HepG2 (cell line): ENCODE results near the gene TOP1. TPM values are rescaled to one million over a fixed set of nuclear protein-coding genes. Genes with fewer than 3 reads are reported as not detected.
A peak's percentile ranks its signal among the peaks of the same experiment; 100 is the strongest.

ENCODE experiments used
- ATF1 ChIP-seq: IDR thresholded peaks from 2 replicates; pipeline ENCODE4 v1.6.1; 2016; ENCODE audit warnings: mild to moderate bottlenecking, control low read depth
- ELF3 ChIP-seq: IDR thresholded peaks from 2 replicates; pipeline ENCODE4 v1.6.1; 2016; ENCODE audit warnings: missing genetic modification reagents, missing compliant biosample characterization
- HES4 ChIP-seq: sonication (generic); formaldehyde crosslinking; IDR thresholded peaks from 2 replicates; pipeline ENCODE4 v1.9.0; 2021; ENCODE audit warnings: mild to moderate bottlenecking, missing genetic modification reagents, borderline replicate concordance
- HNF1B ChIP-seq: sonication (generic); formaldehyde crosslinking; IDR thresholded peaks from 2 replicates; pipeline ENCODE4 v1.5.1; 2020; ENCODE audit warnings: mild to moderate bottlenecking, moderate library complexity, missing genetic modification reagents
- MNT ChIP-seq: fragments of 450-650 bp; IDR thresholded peaks from 2 replicates; pipeline ENCODE4 v1.6.1; 2016
- SOX13 ChIP-seq, 3 experiments: fragments of 450-650 bp in 1 of 3; sonication (generic) in 1 of 3; formaldehyde crosslinking in 1 of 3; IDR thresholded peaks in 2 of 3; conservative IDR thresholded peaks in 1 of 3; 2 replicates each; pipeline versions ENCODE4 v1.5.0 to v1.6.1; 2016 to 2020; ENCODE audit warnings: antibody characterized with exemption in 1 of 3, mild to moderate bottlenecking in 1 of 3, missing compliant biosample characterization in 1 of 3, missing genetic modification reagents in 1 of 3, moderate library complexity in 1 of 3
- TBL1XR1 ChIP-seq: fragments of 150-350 bp; IDR thresholded peaks from 2 replicates; pipeline ENCODE4 v1.6.1; 2014; ENCODE audit warnings: borderline replicate concordance, low read length; ENCODE audit not compliant: partially characterized antibody
- TFAP4 ChIP-seq: sonication (generic); IDR thresholded peaks from 2 replicates; pipeline ENCODE4 v1.6.1; 2016; ENCODE audit warnings: low read depth, borderline replicate concordance
- TFDP1 ChIP-seq: IDR thresholded peaks from 2 replicates; pipeline ENCODE4 v1.6.1; 2016; ENCODE audit warnings: missing compliant biosample characterization, missing genetic modification reagents, borderline replicate concordance
- ZFP37 ChIP-seq: sonication (generic); formaldehyde crosslinking; IDR thresholded peaks from 2 replicates; pipeline ENCODE4 v1.4.0; 2020; ENCODE audit warnings: missing genetic modification reagents, borderline replicate concordance
- ZNF773 ChIP-seq: sonication (generic); formaldehyde crosslinking; IDR thresholded peaks from 2 replicates; pipeline ENCODE4 v1.4.0; 2020; ENCODE audit warnings: missing genetic modification reagents, borderline replicate concordance
- ZSCAN29 ChIP-seq: sonication (generic); formaldehyde crosslinking; conservative IDR thresholded peaks from 2 replicates; pipeline ENCODE4 v1.4.0; 2020; ENCODE audit warnings: mild to moderate bottlenecking, missing genetic modification reagents
- polyA plus RNA-seq, 8 experiments: library from polyadenylated mRNA; depleted of rRNA in 3 of 8; stranded (reverse) in 7 of 8; unstranded in 1 of 8; fragments of >200 nt; fragmentation: Illumina TruSeq in 4 of 8; extraction: Trizol in 4 of 8; gene quantifications; 2 replicates each; pipeline versions ENCODE4 v1.2.1 to v1.2.3, GENCODE V29; 2011 to 2016; ENCODE audit warnings: low read depth in 4 of 8, missing spikeins in 1 of 8, mixed read lengths in 1 of 8; ENCODE audit not compliant: insufficient read depth in 1 of 8
- total RNA-seq, 5 experiments: library from RNA; depleted of rRNA; stranded (reverse); fragments of >200 nt; fragmentation: Illumina TruSeq; extraction: Trizol; gene quantifications; 2 replicates each; pipeline ENCODE4 v1.2.3, GENCODE V29; 2016; ENCODE audit warnings: low read depth in 1 of 5
- TF ChIP-seq, protein P1 (sequence below): sonication (generic); formaldehyde crosslinking; IDR thresholded peaks from 2 replicates; pipeline ENCODE4; 2020; ENCODE audit warnings: missing genetic modification reagents, mild to moderate bottlenecking, borderline replicate concordance
- TF ChIP-seq, protein P2 (sequence below): sonication (generic); formaldehyde crosslinking; IDR thresholded peaks from 2 replicates; pipeline ENCODE4 v1.8.1; 2023; ENCODE audit warnings: mild to moderate bottlenecking, inconsistent platforms, moderate library complexity, missing genetic modification reagents, borderline replicate concordance
- TF ChIP-seq, protein P3 (sequence below): IDR thresholded peaks from 2 replicates; pipeline ENCODE4 v1.6.1; 2016; ENCODE audit warnings: control low read depth

The TOP1 gene
- total and polyA plus RNA-seq, 2 of the 13 experiments (the other 11 are each of a cell fraction or from before 2014, with no cell fraction given), result 10.2 to 19.4 TPM

DNA sequence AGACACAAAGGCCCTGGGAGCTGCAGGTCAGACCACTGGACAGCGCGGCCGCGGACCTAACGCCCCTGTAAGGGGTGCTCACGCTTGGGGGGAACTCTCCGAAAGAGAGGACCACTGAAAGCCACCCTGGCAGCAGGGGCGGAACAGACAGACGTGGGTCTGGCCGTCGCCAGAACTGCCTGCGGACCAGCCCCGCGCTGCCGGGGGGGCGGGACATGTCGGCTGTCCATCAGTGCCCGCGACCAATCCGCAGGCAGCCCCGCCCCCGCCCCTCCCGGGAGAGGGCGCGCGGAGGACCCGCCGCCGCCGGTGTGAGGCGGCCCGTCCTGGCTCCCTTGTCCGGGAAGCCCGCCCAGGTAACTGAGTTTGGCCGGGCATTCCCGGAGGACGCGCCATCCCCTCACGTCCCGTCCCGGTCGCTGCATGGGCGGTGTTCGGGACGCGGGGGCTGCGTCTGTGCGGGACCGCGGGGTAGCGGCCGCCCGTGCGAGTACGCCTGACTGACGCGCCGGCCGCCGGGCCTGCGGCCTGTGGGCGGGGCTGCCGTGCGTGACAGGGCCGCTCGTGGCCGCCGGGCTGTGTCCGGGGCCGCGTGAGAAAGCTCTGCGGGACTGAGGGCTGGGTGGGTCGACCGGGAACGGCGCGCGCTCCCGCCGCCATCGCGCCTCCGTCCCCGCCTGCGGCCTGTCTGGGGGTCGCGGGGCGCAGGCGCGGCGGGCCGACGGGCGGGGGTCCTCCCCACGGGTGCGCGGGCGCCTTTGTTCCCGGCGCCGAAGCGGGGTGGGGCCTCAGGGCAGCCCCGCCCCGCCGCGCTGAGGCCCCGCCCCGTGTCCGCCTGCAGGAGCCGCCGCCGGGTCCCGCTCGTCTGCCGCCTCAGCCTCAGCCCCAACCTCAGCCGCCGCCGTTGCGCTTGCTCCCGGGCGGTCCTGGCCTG, 108.3 kb downstream of the TOP1 start, which contains the start of gene PLCG1 (continued):
- TF ChIP-seq TFDP1 (CRISPR knock-in tag) (peak; percentile 81), HES4 (CRISPR knock-in tag) (peak; percentile 95; the same call in 1 of the 2 replicates), TBL1XR1 (no peak), ZSCAN29 (CRISPR knock-in tag) (0 out of 2 replicates have a peak, but pooled peaks have one; percentile 82), SOX13 (IDR thresholded peaks at IDR 0.05) (no peak), SOX13 (CRISPR knock-in tag; conservative IDR thresholded peaks at IDR 0.05 in 1 of 2, IDR thresholded peaks at IDR 0.05 in 1 of 2) (no peak), ELF3 (CRISPR knock-in tag) (peak; percentile 51; the same call in 1 of the 2 replicates), ZNF773 (peak; percentile 46; the same call in 1 of the 2 replicates), ATF1 (CRISPR knock-in tag) (no peak), MNT (no peak), TFAP4 (peak; percentile 37; the same call in 1 of the 2 replicates), HNF1B (peak; percentile 96), ZFP37 (CRISPR knock-in tag) (peak; percentile 74; the same call in 1 of the 2 replicates)
- TF ChIP-seq, protein P1, sequence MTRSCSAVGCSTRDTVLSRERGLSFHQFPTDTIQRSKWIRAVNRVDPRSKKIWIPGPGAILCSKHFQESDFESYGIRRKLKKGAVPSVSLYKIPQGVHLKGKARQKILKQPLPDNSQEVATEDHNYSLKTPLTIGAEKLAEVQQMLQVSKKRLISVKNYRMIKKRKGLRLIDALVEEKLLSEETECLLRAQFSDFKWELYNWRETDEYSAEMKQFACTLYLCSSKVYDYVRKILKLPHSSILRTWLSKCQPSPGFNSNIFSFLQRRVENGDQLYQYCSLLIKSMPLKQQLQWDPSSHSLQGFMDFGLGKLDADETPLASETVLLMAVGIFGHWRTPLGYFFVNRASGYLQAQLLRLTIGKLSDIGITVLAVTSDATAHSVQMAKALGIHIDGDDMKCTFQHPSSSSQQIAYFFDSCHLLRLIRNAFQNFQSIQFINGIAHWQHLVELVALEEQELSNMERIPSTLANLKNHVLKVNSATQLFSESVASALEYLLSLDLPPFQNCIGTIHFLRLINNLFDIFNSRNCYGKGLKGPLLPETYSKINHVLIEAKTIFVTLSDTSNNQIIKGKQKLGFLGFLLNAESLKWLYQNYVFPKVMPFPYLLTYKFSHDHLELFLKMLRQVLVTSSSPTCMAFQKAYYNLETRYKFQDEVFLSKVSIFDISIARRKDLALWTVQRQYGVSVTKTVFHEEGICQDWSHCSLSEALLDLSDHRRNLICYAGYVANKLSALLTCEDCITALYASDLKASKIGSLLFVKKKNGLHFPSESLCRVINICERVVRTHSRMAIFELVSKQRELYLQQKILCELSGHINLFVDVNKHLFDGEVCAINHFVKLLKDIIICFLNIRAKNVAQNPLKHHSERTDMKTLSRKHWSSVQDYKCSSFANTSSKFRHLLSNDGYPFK, result 0 out of 2 replicates have a peak, but pooled peaks have one; percentile 51
- TF ChIP-seq, protein P2, sequence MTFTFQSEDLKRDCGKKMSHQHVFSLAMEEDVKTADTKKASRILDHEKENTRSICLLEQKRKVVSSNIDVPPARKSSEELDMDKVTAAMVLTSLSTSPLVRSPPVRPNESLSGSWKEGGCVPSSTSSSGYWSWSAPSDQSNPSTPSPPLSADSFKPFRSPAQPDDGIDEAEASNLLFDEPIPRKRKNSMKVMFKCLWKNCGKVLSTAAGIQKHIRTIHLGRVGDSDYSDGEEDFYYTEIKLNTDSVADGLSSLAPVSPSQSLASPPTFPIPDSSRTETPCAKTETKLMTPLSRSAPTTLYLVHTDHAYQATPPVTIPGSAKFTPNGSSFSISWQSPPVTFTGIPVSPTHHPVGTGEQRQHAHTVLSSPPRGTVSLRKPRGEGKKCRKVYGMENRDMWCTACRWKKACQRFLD (CRISPR knock-in tag), result peak; percentile 78
- TF ChIP-seq, protein P3, sequence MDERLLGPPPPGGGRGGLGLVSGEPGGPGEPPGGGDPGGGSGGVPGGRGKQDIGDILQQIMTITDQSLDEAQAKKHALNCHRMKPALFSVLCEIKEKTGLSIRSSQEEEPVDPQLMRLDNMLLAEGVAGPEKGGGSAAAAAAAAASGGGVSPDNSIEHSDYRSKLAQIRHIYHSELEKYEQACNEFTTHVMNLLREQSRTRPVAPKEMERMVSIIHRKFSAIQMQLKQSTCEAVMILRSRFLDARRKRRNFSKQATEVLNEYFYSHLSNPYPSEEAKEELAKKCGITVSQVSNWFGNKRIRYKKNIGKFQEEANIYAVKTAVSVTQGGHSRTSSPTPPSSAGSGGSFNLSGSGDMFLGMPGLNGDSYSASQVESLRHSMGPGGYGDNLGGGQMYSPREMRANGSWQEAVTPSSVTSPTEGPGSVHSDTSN (CRISPR knock-in tag), result peak; percentile 91
